ENCODE results near the gene TEX19.
"Not testable (repeated sequence)": the region's sequence is repeated elsewhere in the genome, so short reads cannot be mapped to it uniquely, and the experiment has no call there.

The TEX19 gene

DNA sequence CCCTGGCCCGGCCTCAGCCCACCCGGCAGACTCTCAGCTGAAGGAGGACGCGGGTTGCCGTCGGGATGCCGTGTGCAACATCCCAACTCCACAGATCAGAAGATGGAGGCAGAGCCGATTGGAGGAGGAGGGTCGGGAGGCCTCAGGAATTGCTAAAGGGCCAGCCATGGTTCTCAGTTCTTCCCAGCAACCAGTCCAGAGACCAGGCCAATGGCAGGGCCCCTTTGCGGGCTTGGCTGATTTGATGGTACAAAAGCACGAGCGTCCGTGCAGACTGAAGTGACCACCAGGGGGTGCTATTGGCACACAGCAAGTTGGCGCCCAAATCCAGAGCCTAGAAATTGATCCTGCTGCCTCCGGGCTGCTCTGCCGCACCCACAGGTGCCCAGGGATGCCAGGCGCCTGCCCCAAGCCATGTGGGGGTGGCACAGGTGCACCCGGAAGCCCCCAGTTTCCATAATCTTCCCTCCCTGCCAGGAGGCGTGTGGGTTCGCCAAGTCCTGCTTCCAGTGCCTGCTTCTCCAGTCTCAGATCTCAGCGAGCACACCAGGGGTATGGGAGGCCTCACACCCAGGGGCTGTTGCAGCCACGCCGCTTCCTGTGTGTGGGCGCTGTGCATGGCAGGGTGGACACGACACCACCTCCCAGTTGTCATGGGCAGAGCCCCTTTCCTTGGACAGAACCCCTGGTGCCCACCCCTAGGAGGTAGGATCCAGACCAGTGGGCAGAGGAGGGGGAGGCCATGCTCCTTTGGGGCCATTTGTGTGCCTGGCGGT lies 7.1 kb upstream of the TEX19 start:
- whole genome bisulfite sequencing = 52% methylated on average over 26 of the region's 26 CpGs
- H3K36me3 ChIP-seq (ENCODE audit: insufficient read depth, low read length) = no peaks in the 10 kb centered on the region
- no peak overlapping the region for H3K27ac ChIP-seq (ENCODE audit: low read depth, low read length)
- H3K4me1 ChIP-seq (ENCODE audit: insufficient read depth, low read length) = no peaks in the 10 kb centered on the region; the same call in 1 of the 2 replicates
- no peaks in the 10 kb centered on the region; the same call in 1 of the 2 replicates for H3K27me3 ChIP-seq (ENCODE audit: insufficient read depth, low read length)
- H3K9ac ChIP-seq (ENCODE audit: low read depth, low read length) = no peak overlapping the region
- no peak overlapping the region for H3K4me3 ChIP-seq (ENCODE audit: low read length)
- no peaks in the 10 kb centered on the region for H3K9me3 ChIP-seq (ENCODE audit: insufficient read depth, low read depth, low read length)

DNA sequence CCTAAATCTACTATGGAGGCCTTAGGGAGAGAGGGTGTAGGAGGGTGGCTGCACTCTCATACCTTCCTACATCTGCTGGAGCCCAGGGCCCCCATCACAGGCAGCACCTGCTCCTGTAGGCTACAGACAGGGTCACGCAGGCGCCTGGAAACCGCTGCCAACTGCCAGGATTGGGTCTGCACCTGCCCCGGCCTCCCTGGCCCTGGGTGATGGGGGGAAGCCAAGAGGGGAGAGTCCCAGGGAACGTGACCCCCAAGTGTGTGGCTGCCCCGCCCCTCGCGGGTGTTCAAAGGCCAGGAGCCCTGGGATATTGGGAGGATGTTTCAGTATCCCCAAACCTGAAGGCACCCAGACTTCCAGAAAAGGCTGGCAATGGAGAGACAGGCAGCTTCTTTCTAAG lies 5.6 kb upstream of the TEX19 start:
- Histone ChIP-seq H3K4me1 (ENCODE audit: insufficient read depth, low read length) (no peaks in the 10 kb centered on the region; the same call in 1 of the 2 replicates), H3K9ac (ENCODE audit: low read depth, low read length) (no peak overlapping the region), H3K36me3 (ENCODE audit: insufficient read depth, low read length) (no peaks in the 10 kb centered on the region), H3K27me3 (ENCODE audit: insufficient read depth, low read length) (no peaks in the 10 kb centered on the region; the same call in 1 of the 2 replicates), H3K27ac (ENCODE audit: low read depth, low read length) (no peak overlapping the region), H3K9me3 (ENCODE audit: insufficient read depth, low read depth, low read length) (no peaks in the 10 kb centered on the region), H3K4me3 (ENCODE audit: low read length) (no peak overlapping the region)
- WGBS = 92% methylated on average over 8 of the region's 8 CpGs

DNA sequence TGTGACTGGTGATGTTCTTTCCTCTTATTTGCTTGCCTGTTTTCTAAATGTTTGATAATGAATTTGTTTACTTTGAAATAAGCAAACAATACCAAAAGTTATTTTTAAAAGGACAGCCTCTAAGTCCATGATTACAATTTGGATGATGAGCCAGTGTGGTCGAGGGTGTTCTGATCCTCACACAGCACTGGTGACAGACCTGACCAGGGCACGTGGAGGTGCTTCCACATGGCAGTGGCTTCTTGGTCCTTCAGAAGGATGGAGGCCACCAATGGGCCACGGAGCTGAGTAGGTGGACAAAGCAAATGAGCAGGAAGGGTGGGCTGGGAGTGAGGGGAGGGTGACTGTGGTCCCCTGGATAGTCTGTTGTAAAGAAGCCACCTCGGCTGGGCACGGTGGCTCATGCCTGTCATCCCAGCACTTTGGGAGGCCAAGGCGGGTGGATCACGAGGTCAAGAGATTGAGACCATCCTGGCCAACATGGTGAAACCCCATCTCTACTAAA lies 4.2 kb upstream of the TEX19 start:
- H3K27me3 ChIP-seq (ENCODE audit: insufficient read depth, low read length) = no peaks in the 10 kb centered on the region; the same call in 1 of the 2 replicates
- 88% methylated on average over 7 of the region's 7 CpGs for WGBS

DNA sequence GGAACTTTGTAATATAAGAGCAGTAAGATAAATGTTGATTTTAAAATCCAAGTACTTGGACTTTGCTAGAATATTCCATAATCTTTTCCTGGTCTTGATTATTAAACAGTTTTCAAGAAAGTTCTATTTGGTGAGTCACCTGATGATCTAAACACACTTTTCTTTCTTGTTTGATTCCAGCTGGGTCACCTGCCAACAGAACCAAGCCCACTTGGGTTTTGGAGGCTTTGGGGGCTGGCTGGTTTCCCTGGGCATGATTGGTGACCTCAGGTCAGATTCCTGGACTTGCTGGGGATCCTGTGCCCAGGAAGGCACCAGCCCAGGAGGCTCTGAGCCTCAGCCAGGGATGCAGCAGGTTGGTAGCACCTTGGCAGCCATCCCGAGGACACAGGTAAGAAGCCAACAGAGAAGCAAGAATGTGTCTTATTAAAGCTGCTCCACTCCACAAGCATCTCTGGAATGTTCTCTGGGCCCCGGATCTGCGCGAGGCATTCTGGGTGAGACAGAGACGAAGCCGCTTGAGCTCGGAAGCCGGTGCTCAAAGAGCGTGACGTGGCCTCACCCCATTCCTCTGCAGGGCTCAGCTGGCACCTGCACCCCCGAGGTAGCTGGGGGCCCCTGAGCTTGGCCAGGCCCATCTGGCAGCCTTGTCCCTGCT lies 3.1 kb upstream of the TEX19 start:
- WGBS = 92% methylated on average over 11 of the region's 11 CpGs
- no peaks in the 10 kb centered on the region for H3K9me3 ChIP-seq (ENCODE audit: insufficient read depth, low read depth, low read length)
- no peaks in the 10 kb centered on the region; the same call in 1 of the 2 replicates for H3K27me3 ChIP-seq (ENCODE audit: insufficient read depth, low read length)
- no peaks in the 10 kb centered on the region for H3K36me3 ChIP-seq (ENCODE audit: insufficient read depth, low read length)
- H3K4me3 ChIP-seq (ENCODE audit: low read length) = no peak overlapping the region
- H3K27ac ChIP-seq (ENCODE audit: low read depth, low read length) = no peak overlapping the region
- H3K4me1 ChIP-seq (ENCODE audit: insufficient read depth, low read length) = no peaks in the 10 kb centered on the region; the same call in 1 of the 2 replicates
- H3K9ac ChIP-seq (ENCODE audit: low read depth, low read length) = no peak overlapping the region

More for the DNA sequence above, 4.2 kb upstream of the TEX19 start:
- H3K9me3 ChIP-seq (ENCODE audit: insufficient read depth, low read depth, low read length) = no peaks in the 10 kb centered on the region
- no peaks in the 10 kb centered on the region; the same call in 1 of the 2 replicates for H3K4me1 ChIP-seq (ENCODE audit: insufficient read depth, low read length)
- H3K36me3 ChIP-seq (ENCODE audit: insufficient read depth, low read length) = no peaks in the 10 kb centered on the region
- no peak overlapping the region for H3K9ac ChIP-seq (ENCODE audit: low read depth, low read length)
- H3K4me3 ChIP-seq (ENCODE audit: low read length) = no peak overlapping the region
- H3K27ac ChIP-seq (ENCODE audit: low read depth, low read length) = no peak overlapping the region

DNA sequence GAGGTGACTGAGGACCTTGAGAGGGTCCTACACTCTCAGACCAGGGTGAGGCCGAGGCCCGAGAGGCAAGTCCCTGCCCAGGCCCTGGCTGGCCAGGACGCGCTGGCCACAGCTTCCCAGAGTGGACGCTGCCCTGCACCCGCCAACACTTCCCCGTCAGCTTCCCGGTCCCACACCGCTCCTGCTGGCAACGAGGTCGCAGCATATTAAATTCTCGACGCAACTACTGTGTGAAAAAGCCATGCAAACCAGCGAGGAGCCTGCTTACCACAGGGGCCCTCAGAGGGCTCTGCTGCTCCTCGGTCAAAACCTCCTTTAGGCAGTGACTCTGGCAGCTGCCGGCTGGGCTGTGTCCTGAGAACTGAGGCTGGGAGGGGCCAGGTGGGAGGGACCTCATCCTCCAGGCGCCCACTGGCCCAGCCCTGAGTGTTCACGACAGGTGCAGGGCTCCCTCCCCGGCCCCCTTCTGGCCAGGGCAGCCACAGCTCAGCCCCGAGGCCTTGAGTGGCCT lies 2.1 kb upstream of the TEX19 start:
- H3K4me1 ChIP-seq (ENCODE audit: insufficient read depth, low read length) = no peaks in the 10 kb centered on the region; the same call in 1 of the 2 replicates

DNA sequence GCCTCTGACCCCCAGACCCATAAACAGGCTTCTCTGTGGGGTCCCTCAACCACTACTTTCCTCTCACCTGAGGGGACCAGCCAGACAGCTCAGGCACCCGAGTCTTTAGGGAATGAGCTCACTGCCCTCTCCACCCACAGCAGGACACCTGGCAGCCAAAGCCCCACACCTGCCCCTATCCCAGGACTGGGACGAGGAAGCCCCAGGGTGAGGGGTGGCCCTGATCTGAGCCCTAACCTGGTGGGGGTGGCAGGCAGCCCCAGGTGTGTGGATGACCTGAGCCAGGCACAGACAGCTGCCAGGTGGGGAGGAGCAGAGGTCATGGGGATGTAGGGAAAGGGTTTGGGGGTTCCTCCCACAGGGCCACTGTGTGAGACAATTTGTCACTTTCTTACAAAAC lies 1.7 kb upstream of the TEX19 start:
- no peaks in the 10 kb centered on the region; the same call in 1 of the 2 replicates for H3K4me1 ChIP-seq (ENCODE audit: insufficient read depth, low read length)
- no peak overlapping the region for H3K9ac ChIP-seq (ENCODE audit: low read depth, low read length)
- no peak overlapping the region for H3K27ac ChIP-seq (ENCODE audit: low read depth, low read length)
- no peaks in the 10 kb centered on the region; the same call in 1 of the 2 replicates for H3K27me3 ChIP-seq (ENCODE audit: insufficient read depth, low read length)
- no peaks in the 10 kb centered on the region for H3K36me3 ChIP-seq (ENCODE audit: insufficient read depth, low read length)
- no peak overlapping the region for H3K4me3 ChIP-seq (ENCODE audit: low read length)
- 89% methylated on average over 2 of the region's 2 CpGs for WGBS
- H3K9me3 ChIP-seq (ENCODE audit: insufficient read depth, low read depth, low read length) = no peaks in the 10 kb centered on the region

More for the DNA sequence above, 2.1 kb upstream of the TEX19 start:
- Histone ChIP-seq H3K36me3 (ENCODE audit: insufficient read depth, low read length) (no peaks in the 10 kb centered on the region), H3K4me3 (ENCODE audit: low read length) (no peak overlapping the region), H3K27me3 (ENCODE audit: insufficient read depth, low read length) (no peaks in the 10 kb centered on the region; the same call in 1 of the 2 replicates), H3K9me3 (ENCODE audit: insufficient read depth, low read depth, low read length) (no peaks in the 10 kb centered on the region), H3K9ac (ENCODE audit: low read depth, low read length) (no peak overlapping the region; the same call in 1 of the 2 replicates), H3K27ac (ENCODE audit: low read depth, low read length) (no peak overlapping the region)
- WGBS = 70% methylated on average over 20 of the region's 20 CpGs

DNA sequence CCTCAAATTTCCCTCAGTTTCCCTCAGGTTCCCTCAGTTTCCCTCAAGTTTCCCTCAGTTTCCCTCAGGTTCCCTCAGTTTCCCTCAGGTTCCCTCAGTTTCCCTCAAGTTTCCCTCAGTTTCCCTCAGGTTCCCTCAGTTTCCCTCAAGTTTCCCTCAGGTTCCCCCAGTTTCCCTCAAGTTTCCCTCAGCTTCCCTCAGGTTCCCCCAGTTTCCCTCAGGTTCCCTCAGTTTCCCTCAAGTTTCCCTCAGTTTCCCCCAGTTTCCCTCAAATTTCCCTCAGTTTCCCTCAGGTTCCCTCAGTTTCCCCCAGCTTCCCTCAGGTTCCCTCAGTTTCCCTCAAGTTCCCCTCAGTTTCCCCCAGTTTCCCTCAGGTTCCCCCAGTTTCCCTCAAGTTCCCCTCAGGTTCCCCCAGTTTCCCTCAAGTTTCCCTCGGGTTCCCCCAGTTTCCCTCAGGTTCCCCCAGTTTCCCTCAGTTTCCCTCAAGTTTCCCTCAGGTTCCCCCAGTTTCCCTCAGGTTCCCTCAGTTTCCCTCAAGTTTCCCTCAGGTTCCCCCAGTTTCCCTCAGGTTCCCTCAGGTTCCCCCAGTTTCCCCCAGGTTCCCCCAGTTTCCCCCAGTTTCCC lies 516 bp downstream of the TEX19 start:
- not testable (repeated sequence) for H3K4me3 ChIP-seq (ENCODE audit: low read length); H3K36me3 ChIP-seq (ENCODE audit: insufficient read depth, low read length); H3K4me1 ChIP-seq (ENCODE audit: insufficient read depth, low read length); H3K9me3 ChIP-seq (ENCODE audit: insufficient read depth, low read depth, low read length); H3K27ac ChIP-seq (ENCODE audit: low read depth, low read length); H3K27me3 ChIP-seq (ENCODE audit: insufficient read depth, low read length); H3K9ac ChIP-seq (ENCODE audit: low read depth, low read length)
- 80% methylated on average over 1 of the region's 1 CpG for WGBS

DNA sequence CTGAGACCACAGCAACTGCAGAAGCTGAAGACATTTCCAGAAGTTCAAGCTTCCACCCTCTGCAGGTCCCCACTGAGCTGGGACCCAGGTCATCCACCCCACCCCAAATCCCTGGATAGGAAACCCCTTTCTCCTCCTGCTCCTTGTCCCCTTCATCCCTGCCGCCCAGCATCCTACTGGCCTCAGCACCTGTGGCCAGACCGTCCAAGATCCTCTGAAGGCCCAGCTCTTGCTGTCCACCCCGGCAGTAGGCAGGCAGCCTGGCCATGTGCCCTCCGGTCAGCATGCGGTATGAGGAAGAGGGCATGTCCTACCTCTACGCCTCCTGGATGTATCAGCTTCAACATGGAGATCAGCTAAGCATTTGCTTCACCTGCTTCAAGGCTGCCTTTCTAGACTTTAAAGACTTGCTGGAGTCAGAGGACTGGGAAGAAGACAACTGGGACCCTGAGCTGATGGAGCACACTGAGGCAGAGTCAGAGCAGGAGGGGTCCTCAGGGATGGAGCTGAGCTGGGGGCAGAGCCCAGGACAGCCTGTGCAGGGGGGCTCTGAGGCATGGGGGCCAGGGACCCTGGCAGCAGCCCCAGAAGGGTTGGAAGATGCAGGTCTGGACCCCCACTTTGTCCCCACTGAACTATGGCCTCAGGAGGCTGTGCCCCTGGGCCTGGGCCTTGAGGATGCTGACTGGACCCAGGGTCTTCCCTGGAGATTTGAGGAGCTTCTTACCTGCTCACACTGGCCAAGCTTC lies 3.0 kb downstream of the TEX19 start:
- Histone ChIP-seq H3K27ac (ENCODE audit: low read depth, low read length) (no peak overlapping the region), H3K36me3 (ENCODE audit: insufficient read depth, low read length) (no peaks in the 10 kb centered on the region), H3K9ac (ENCODE audit: low read depth, low read length) (no peak overlapping the region), H3K27me3 (ENCODE audit: insufficient read depth, low read length) (no peaks in the 10 kb centered on the region), H3K4me3 (ENCODE audit: low read length) (no peak overlapping the region), H3K9me3 (ENCODE audit: insufficient read depth, low read depth, low read length) (no peaks in the 10 kb centered on the region), H3K4me1 (ENCODE audit: insufficient read depth, low read length) (no peaks in the 10 kb centered on the region)
- WGBS = 89% methylated on average over 6 of the region's 6 CpGs

DNA sequence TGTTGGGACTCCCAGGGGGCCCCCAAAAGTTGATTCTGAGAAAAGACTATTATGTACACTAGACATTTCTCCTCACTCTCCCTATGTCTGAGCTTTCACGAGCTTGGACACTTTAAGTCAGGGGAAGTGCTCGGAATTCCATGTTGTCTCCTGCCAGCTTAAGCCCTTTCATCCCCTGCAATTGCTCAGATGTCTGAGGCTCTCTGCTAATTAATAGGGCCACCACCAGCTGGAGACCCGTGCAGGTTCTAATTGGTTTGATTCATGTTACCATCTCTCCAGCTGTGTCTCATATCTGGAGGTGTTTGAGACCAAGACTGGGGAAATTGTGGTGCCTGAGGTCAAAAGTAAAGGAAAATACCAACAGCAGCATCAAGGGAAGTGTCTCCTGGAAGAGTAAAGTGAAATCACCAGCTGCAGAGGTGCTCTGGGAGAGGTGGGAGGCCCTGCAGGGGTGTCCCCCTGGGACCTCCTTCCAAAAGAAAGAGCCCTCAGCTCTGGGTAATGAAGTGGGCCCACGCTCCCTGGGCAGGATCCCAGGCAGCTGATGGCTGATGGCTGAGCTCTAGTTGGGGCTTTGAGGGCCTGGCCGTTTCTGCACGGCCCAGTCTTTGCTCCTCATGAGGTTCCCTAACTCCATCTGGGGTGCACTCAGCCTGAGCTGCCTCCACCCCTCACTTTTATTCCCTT lies 6.7 kb downstream of the TEX19 start:
- H3K36me3 ChIP-seq (ENCODE audit: insufficient read depth, low read length) = no peaks in the 10 kb centered on the region
- 79% methylated on average over 6 of the region's 6 CpGs for whole genome bisulfite sequencing
- H3K27ac ChIP-seq (ENCODE audit: low read depth, low read length) = no peak overlapping the region
- peaks cover 14% of the 10 kb centered on the region for H3K27me3 ChIP-seq (ENCODE audit: insufficient read depth, low read length)
- H3K9me3 ChIP-seq (ENCODE audit: insufficient read depth, low read depth, low read length) = no peaks in the 10 kb centered on the region
- H3K4me3 ChIP-seq (ENCODE audit: low read length) = no peak overlapping the region
- no peaks in the 10 kb centered on the region for H3K4me1 ChIP-seq (ENCODE audit: insufficient read depth, low read length)
- no peak overlapping the region for H3K9ac ChIP-seq (ENCODE audit: low read depth, low read length)

DNA sequence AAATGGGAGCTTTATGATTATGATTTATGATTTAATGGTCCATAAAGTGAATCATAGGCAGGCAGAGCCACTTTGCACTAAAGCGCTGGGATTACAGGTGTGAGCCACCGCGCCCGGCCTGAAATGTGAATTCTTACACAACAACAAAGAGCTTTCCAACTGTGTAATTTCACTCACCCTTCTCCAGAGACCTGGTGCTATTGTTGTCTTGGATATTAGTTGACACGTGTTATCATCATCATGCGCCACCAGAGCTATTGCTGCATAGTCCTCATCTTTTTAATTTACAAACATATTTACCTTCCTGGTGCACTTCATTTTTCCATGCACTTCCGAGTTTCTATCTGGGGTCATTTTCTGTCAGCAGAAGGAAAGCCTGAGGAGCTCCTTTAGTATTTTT lies 7.7 kb downstream of the TEX19 start:
- no peaks in the 10 kb centered on the region for H3K9me3 ChIP-seq (ENCODE audit: insufficient read depth, low read depth, low read length)
- H3K27me3 ChIP-seq (ENCODE audit: insufficient read depth, low read length) = peaks cover 24% of the 10 kb centered on the region
- no peaks in the 10 kb centered on the region for H3K36me3 ChIP-seq (ENCODE audit: insufficient read depth, low read length)
- no peaks in the 10 kb centered on the region for H3K4me1 ChIP-seq (ENCODE audit: insufficient read depth, low read length)
- H3K27ac ChIP-seq (ENCODE audit: low read depth, low read length) = no peak overlapping the region
- no peak overlapping the region for H3K9ac ChIP-seq (ENCODE audit: low read depth, low read length)
- WGBS = 92% methylated on average over 7 of the region's 7 CpGs
- no peak overlapping the region for H3K4me3 ChIP-seq (ENCODE audit: low read length)

All from HUES64 (cell line).